Left ventricle myocardium inferior (tissue), 1 donor: Measurements from ENCODE around the gene C19orf25. TPM values are rescaled to one million over a fixed set of nuclear protein-coding genes. Genes with fewer than 3 reads are reported as not detected.

Experiments used
- DNase-seq: peaks from one replicate; pipeline ENCODE4 v3.0.0-alpha.2; 2020
- H3K27ac ChIP-seq: fragments of 200-600 bp; replicated peaks from 2 replicates; pipeline ENCODE4 v1.8.0; 2021
- H3K27me3 ChIP-seq: fragments of 200-600 bp; 2 replicates; pipeline ENCODE4 v1.8.0; 2021; ENCODE audit warnings: low read depth
- H3K36me3 ChIP-seq: fragments of 200-600 bp; 2 replicates; pipeline ENCODE4 v1.8.0; 2021
- H3K4me1 ChIP-seq: fragments of 200-600 bp; 2 replicates; pipeline ENCODE4 v1.8.0; 2021
- H3K4me3 ChIP-seq: fragments of 200-600 bp; 2 replicates; pipeline ENCODE4 v1.8.0; 2021; ENCODE audit warnings: mild to moderate bottlenecking, moderate library complexity
- H3K9me3 ChIP-seq: fragments of 200-600 bp; replicated peaks from 2 replicates; pipeline ENCODE4 v1.8.0; 2021
- intact Hi-C: fragments of 100-400 bp; cut with micrococcal nuclease; formaldehyde crosslinking; loops from one replicate; pipeline ENCODE4 v1.11.0; 2022
- long read RNA-seq: library from polyadenylated mRNA; unstranded; transcript quantifications from one replicate; pipeline ENCODE4 v2.0.0, GENCODE V29; 2021
- total RNA-seq: library from RNA; stranded (reverse); fragmentation: NEBNext Ultra II Directional; extraction: Animal tissue kit (Norgen Biotek cat#: 25700); gene quantifications from one replicate; pipeline ENCODE4 v1.2.1, GENCODE V29; 2021
- TF ChIP-seq, protein P1 (sequence below): fragments of 200-600 bp; IDR thresholded peaks from 2 replicates; pipeline ENCODE4 v1.8.0; 2021; ENCODE audit warnings: antibody characterized with exemption, mild to moderate bottlenecking, borderline replicate concordance
- donor health status: DM: no; HTN: yes; CAD: no; lungs with severe emphysema.

Gene C19orf25
- total RNA-seq = 16.1 TPM
- long read RNA-seq, transcript C19orf25-211 (1 exons, 2,314 nt) = minor isoform, 5 of 56 reads
- long read RNA-seq, transcript C19orf25-213 (3 exons, 1,287 nt) = minor isoform, 6 of 56 reads
- long read RNA-seq, transcript C19orf25-203 (3 exons, 1,837 nt) = major isoform, 36 of 56 reads
- long read RNA-seq, partial matches to known transcripts = 1 of 56 reads
- long read RNA-seq, other reads (novel, unspliced or antisense) = 4 of 56 reads

DNA sequence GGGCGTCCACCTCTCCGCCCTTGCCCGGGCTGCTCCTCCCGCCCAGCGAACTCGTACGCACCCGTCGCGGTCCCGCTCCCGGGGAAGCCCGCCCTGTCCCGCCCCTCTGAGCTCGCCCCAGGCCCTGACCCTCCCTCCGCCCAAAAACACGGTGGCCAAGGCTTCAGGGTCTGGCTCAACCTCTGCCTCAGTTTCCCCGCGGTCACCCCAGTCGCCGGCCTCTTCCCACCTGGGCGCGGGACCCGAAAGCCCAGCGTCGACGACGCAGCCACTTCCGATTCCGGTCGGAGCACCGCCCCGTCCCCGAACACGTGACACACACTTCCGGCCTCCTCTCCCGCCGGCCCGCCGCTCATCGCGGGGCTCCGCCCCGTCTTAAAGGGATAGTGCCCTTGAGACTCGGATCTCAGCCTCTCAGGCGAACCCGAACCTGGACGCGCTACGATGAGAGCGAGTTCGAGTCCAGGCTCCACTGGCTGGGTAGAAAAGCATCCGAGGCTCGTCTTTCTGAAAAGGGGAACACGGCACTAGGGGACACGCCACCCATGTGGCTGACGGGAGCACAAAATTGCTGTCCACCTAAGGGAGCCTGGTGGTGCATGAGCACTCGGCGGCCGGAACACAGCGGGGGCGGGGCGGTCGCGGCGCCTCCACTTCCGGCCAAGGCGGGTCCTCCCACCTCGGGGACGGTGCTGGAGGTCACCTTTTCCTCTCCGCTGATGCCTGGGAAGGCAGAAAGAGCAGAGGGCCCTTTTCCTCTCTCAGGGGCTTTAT lies at the start of gene C19orf25:
Gene C19orf25 (minus strand): TSS at position 282 of the 774 bp plus-strand sequence. CDS start 312 bp downstream, outside the sequence.
- peak; percentile 94 for DNase-seq
- TF ChIP-seq, protein P1, sequence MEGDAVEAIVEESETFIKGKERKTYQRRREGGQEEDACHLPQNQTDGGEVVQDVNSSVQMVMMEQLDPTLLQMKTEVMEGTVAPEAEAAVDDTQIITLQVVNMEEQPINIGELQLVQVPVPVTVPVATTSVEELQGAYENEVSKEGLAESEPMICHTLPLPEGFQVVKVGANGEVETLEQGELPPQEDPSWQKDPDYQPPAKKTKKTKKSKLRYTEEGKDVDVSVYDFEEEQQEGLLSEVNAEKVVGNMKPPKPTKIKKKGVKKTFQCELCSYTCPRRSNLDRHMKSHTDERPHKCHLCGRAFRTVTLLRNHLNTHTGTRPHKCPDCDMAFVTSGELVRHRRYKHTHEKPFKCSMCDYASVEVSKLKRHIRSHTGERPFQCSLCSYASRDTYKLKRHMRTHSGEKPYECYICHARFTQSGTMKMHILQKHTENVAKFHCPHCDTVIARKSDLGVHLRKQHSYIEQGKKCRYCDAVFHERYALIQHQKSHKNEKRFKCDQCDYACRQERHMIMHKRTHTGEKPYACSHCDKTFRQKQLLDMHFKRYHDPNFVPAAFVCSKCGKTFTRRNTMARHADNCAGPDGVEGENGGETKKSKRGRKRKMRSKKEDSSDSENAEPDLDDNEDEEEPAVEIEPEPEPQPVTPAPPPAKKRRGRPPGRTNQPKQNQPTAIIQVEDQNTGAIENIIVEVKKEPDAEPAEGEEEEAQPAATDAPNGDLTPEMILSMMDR = no peak
- intact Hi-C loops = no loop called here
- Histone ChIP-seq H3K36me3 (peaks cover 4% of the 10 kb centered on the region), H3K9me3 (no peaks in the 10 kb centered on the region), H3K4me3 (peak within 1 kb of the TSS; percentile 100), H3K27ac (peak within 1 kb of the TSS; percentile 86), H3K4me1 (peaks cover 32% of the 10 kb centered on the region), H3K27me3 (no peaks in the 10 kb centered on the region)

DNA sequence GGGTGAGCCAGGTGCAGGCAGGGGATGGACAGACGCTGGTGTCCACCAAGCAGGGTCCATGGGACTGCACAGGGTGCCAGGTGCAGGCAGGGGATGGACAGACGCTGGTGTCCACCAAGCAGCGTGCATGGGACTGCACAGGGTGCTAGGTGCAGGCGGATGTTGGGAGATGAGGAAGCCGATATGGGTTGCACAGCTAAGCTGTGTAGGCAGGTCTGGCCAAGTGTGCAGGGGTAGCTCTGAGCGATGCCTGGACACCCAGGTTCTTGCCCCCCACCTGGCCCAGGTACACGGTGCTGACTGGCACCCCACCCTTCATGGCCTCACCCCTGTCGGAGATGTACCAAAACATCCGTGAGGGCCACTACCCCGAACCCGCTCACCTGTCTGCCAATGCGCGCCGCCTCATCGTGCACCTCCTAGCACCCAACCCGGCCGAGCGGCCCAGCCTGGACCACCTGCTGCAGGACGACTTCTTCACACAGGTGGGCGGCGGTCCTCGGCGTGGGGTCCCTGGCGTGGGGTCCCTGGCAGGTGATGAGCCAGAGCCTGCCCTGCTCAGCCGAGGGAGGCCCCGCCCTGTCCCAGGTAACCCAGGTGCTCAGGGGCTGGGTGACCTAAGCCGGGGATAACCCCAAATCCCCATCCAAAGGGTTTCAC lies 48.8 kb upstream of the C19orf25 start:
- no peak for DNase-seq
- Histone ChIP-seq H3K4me3 (no peak overlapping the region), H3K9me3 (no peaks in the 10 kb centered on the region), H3K27me3 (peaks cover 95% of the 10 kb centered on the region), H3K27ac (no peak overlapping the region), H3K4me1 (peaks cover 4% of the 10 kb centered on the region), H3K36me3 (no peaks in the 10 kb centered on the region)
- intact Hi-C loops = no loop called here
- TF ChIP-seq, protein P1 = no peak

DNA sequence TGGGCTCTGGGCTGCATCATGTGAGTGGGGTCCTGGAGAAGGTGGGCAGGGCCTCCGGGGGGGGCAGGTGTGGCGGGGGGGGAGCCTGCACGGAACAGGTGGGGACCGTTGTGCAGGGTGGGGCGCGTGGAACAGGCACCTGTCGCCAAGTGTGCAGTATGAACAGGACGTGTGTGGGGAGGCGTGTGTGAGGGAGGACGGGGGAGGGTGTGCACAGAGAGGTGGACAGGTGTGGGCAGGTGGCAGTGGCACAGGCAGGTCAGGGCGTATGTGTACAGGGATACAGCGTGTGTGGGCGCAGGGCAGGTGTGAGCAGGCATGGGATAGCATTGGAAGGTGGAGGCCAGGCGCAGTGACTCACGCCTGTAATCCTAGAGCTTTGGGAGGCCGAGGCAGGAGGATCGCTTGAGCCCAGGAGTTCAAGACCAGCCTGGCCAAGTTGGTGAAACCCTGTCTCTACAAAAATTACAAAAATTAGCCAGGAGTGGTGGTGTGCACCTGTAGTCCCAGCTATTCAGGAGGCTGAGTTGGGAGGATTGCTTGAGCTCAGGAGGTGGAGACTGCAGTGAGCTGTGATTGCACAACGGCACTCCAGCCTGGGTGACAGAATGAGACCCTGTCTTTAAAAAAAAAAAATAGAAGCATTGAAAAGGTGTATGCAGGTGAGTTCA lies 48.1 kb upstream of the C19orf25 start:
- Histone ChIP-seq H3K27me3 (peaks cover 94% of the 10 kb centered on the region), H3K36me3 (no peaks in the 10 kb centered on the region), H3K9me3 (no peaks in the 10 kb centered on the region), H3K27ac (no peak overlapping the region), H3K4me1 (peaks cover 4% of the 10 kb centered on the region), H3K4me3 (no peak overlapping the region)
- intact Hi-C loops = no loop called here
- TF ChIP-seq, protein P1 = no peak
- DNase-seq = no peak

DNA sequence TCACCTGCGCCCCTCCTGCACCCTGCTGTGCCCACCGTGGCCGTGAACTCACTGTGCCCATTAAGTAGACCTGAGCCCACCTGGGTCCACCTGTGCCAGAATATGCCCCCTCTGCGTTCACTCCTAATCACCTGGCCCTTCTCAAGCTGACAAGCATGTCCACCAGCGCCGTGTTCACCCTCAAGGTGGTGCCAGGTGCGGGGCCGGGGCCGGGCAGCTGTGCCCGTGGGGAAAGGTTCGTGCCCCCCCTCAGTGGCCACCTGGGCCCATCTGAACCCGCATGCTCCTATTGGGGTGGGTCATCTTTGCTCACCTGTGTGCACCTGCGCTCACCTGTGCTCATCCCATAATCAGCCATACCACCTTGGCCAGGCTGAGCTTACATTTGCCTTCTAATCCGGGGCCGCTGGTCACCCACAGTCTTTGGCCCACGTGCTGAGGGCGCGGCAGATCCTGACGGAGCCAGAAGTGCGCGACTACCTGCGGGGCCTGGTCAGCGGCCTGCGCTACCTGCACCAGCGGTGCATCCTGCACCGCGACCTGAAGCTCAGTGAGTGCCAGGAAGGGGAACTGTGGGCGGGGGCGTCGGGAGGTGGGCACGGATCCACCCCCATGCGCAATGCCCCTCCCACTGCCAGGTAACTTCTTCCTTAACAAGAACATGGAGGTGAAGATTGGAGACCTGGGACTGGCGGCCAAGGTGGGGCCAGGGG lies 47.2 kb upstream of the C19orf25 start:
- Histone ChIP-seq H3K27ac (no peak overlapping the region), H3K9me3 (no peaks in the 10 kb centered on the region), H3K4me3 (no peak overlapping the region), H3K36me3 (no peaks in the 10 kb centered on the region), H3K4me1 (peaks cover 12% of the 10 kb centered on the region), H3K27me3 (peaks cover 92% of the 10 kb centered on the region)
- intact Hi-C loops = no loop called here
- no peak for DNase-seq
- TF ChIP-seq, protein P1 = no peak

DNA sequence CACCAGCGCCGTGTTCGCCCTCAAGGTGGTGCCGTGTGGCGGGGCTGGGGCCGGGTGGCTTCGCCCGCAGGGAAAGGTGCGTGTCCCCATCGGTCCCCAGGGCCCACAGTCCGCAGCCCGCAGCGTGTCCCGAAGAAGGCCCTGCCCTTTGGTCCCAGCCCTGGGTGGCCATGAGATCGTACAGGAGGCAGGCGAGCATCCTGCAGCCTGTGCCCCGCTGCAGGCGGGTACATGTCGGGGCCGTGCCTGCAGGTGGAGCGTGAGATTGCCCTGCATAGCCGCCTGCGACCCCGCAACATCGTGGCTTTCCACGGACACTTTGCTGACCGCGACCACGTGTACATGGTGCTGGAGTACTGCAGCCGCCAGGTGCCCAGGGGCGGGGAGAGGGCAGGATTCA lies 46.3 kb upstream of the C19orf25 start:
- Histone ChIP-seq H3K4me3 (no peak overlapping the region), H3K4me1 (peaks cover 13% of the 10 kb centered on the region), H3K27me3 (peaks cover 84% of the 10 kb centered on the region), H3K9me3 (no peaks in the 10 kb centered on the region), H3K36me3 (no peaks in the 10 kb centered on the region), H3K27ac (no peak overlapping the region)
- no peak for DNase-seq
- TF ChIP-seq, protein P1 = no peak
- intact Hi-C loops = no loop called here
